A549 (cell line): ENCODE data around the gene SMARCA1. TPM values are rescaled to one million over a fixed set of nuclear protein-coding genes. Genes with fewer than 3 reads are reported as not detected.
A peak's percentile ranks its signal among the peaks of the same experiment; 100 is the strongest.
"Not testable (repeated sequence)": the region's sequence is repeated elsewhere in the genome, so short reads cannot be mapped to it uniquely, and the experiment has no call there.

Experiments
- ATAC-seq, 2 experiments: fragments of 200-7000 bp in 1 of 2; fragments of >200 bp in 1 of 2; cut with Nextera tagmentation in 1 of 2; cut with Tn5 transposase in 1 of 2; 3 replicates each; pipeline versions ENCODE4 v1.8.0 to v1.9.1; 2018 to 2020; ENCODE audit warnings: mild to moderate bottlenecking in 1 of 2, moderate library complexity in 1 of 2
- CTCF ChIA-PET: fragments of 300-600 bp; sonication (Branson Sonifier 250); formaldehyde crosslinking; extraction: SDS; loops from one replicate; lab custom pipeline; 2021; ENCODE audit warnings: antibody characterized with exemption, inconsistent platforms; lab: Yijun Ruan, JAX
- POLR2A ChIA-PET: fragments of 350-600 bp; formaldehyde crosslinking; extraction: SDS; loops from one replicate; lab custom pipeline; 2021; ENCODE audit warnings: antibody characterized with exemption, inconsistent platforms; lab: Yijun Ruan, JAX
- DNase-seq, 2 experiments: peaks; one replicate each; pipeline versions ENCODE4 v3.0.0 to v3.0.0-alpha.2; 2011 to 2016; ENCODE audit warnings: low read depth in 1 of 2, low spot score in 1 of 2
- FAIRE-seq: peaks from 2 replicates; lab custom pipeline; 2011; peaks lifted over from hg19 to GRCh38; lab: Jason Lieb, UNC
- H3K27ac ChIP-seq, 2 experiments: fragments of >200 bp; sonication (Bioruptor Twin); formaldehyde crosslinking; 3 replicates each; pipeline ENCODE4 v1.5.1; 2016 to 2017
- H3K4me1 ChIP-seq: fragments of >200 bp; sonication (Bioruptor Twin); formaldehyde crosslinking; 3 replicates; pipeline ENCODE4 v1.6.1; 2016
- H3K4me2 ChIP-seq: fragments of >200 bp; sonication (Bioruptor Twin); formaldehyde crosslinking; 3 replicates; pipeline ENCODE4 v1.6.1; 2016
- H3K4me3 ChIP-seq: fragments of >200 bp; sonication (Bioruptor Twin); formaldehyde crosslinking; 3 replicates; pipeline ENCODE4 v1.5.1; 2016
- H3K9me3 ChIP-seq: fragments of >200 bp; sonication (Bioruptor Twin); formaldehyde crosslinking; 3 replicates; pipeline ENCODE4 v1.6.1; 2016
- CBX8 ChIP-seq: fragments of 200-600 bp; sonication (generic); IDR thresholded peaks from 2 replicates; pipeline ENCODE4 v1.6.1; 2016
- CEBPB ChIP-seq, 2 experiments: fragments of >200 bp in 1 of 2; sonication (Bioruptor Twin) in 1 of 2; formaldehyde crosslinking in 1 of 2; IDR thresholded peaks; 2 replicates each; pipeline ENCODE4 v1.6.1; 2012 to 2016
- EHF ChIP-seq: fragments of 250-450 bp; sonication (Bioruptor Pico); IDR thresholded peaks from 2 replicates; pipeline ENCODE4 v1.5.0; 2020; ENCODE audit warnings: mild to moderate bottlenecking
- HDAC2 ChIP-seq: fragments of 200-600 bp; sonication (generic); IDR thresholded peaks from 2 replicates; pipeline ENCODE4 v1.6.1; 2016
- HOXB13 ChIP-seq: fragments of 250-450 bp; sonication (Bioruptor Pico); IDR thresholded peaks from 2 replicates; pipeline ENCODE4 v1.5.0; 2020; ENCODE audit warnings: low read depth, mild to moderate bottlenecking, moderate library complexity
- JUNB ChIP-seq: fragments of >200 bp; sonication (Bioruptor Twin); formaldehyde crosslinking; IDR thresholded peaks from 2 replicates; pipeline ENCODE4 v1.6.1; 2016
- KDM1A ChIP-seq: fragments of 200-600 bp; sonication (generic); IDR thresholded peaks from 2 replicates; pipeline ENCODE4 v1.6.1; 2016; ENCODE audit warnings: low read depth, mild to moderate bottlenecking
- MAX ChIP-seq: IDR thresholded peaks from 2 replicates; pipeline ENCODE4 v1.6.1; 2012
- NPAS2 ChIP-seq: fragments of 250-450 bp; sonication (Bioruptor Pico); IDR thresholded peaks from 2 replicates; pipeline ENCODE4 v1.8.0; 2022; ENCODE audit warnings: mild to moderate bottlenecking, moderate library complexity, borderline replicate concordance
- NR3C1 ChIP-seq: fragments of >200 bp; sonication (Bioruptor Twin); formaldehyde crosslinking; IDR thresholded peaks from 3 replicates; pipeline ENCODE4 v1.6.1; 2017
- POLR2A ChIP-seq: IDR thresholded peaks from 2 replicates; pipeline ENCODE4 v1.6.1; 2012; ENCODE audit warnings: mild to moderate bottlenecking, low read length
- RARB ChIP-seq: fragments of 250-450 bp; sonication (Bioruptor Pico); IDR thresholded peaks from 2 replicates; pipeline ENCODE4 v1.8.0; 2021; ENCODE audit warnings: mild to moderate bottlenecking, moderate library complexity
- RFX5 ChIP-seq: fragments of 450-650 bp; IDR thresholded peaks from 2 replicates; pipeline ENCODE4 v1.7.1; 2014; ENCODE audit warnings: antibody characterized with exemption, mild to moderate bottlenecking, moderate library complexity
- SREBF2 ChIP-seq: fragments of 450-650 bp; IDR thresholded peaks from 2 replicates; pipeline ENCODE4 v1.6.1; 2014; ENCODE audit warnings: mild to moderate bottlenecking, moderate library complexity
- ZC3H11A ChIP-seq: fragments of 450-650 bp; IDR thresholded peaks from 2 replicates; pipeline ENCODE4 v1.6.1; 2014; ENCODE audit warnings: antibody characterized with exemption, mild to moderate bottlenecking
- WGBS: methylation state at CpG from one replicate; pipeline ENCODE4 v1.1.6; 2017; ENCODE audit errors: missing lambda C conversion rate; 5-methylcytosine and 5-hydroxymethylcytosine counted together
- polyA plus RNA-seq, 4 experiments: library from polyadenylated mRNA; depleted of rRNA in 3 of 4; stranded (reverse); fragments of >200 nt; fragmentation: RNase III in 1 of 4; extraction: RNeasy Plus Mini Kit Qiagen cat#74134 plus additional on column Dnase treatment in 1 of 4; gene quantifications; 2 replicates in 3 of 4; 3 replicates in 1 of 4; pipeline ENCODE4 v1.2.3, GENCODE V29; 2011 to 2017
- TF ChIP-seq, protein P1 (sequence below): fragments of 250-450 bp; sonication (Bioruptor Pico); IDR thresholded peaks from 2 replicates; pipeline ENCODE4 v1.5.0; 2020; ENCODE audit warnings: low read depth, mild to moderate bottlenecking, moderate library complexity
- TF ChIP-seq, protein P2 (sequence below): fragments of 200-600 bp; sonication (generic); IDR thresholded peaks from 2 replicates; pipeline ENCODE4 v1.6.1; 2016; ENCODE audit warnings: antibody characterized with exemption, mild to moderate bottlenecking, moderate library complexity

Gene SMARCA1
- polyA plus RNA-seq, 2 of the 4 experiments (the other 2 are of a cell fraction): 72.4 to 77.2 TPM

DNA sequence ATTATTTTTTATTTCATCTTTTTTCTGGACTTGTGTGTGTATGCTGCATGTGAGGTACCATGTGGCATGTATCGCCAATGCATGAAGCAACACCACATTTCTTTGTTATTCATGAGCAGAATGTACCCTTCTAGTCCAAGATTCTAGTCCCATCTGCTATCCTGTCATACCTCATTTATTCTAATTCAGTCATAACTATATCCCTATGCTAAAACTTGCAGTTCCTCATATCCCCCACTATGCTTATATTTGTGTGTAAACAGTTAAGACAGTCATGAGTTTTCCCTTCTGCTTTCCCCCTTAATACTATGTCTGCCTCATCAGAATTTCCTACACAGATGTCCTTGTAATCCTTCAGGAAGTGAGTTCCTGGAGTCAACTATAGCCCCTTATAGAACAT is 36.5 kb upstream of the SMARCA1 start:
- H3K4me2 ChIP-seq: no peak overlapping the region
- POLR2A ChIA-PET: no interaction called here
- H3K4me1 ChIP-seq: no peaks in the 10 kb centered on the region
- peak; percentile 56 to 65; a peak in 3 of 6 replicates for ATAC-seq
- TF ChIP-seq RFX5 (no peak), HDAC2 (no peak), CBX8 (no peak)
- no peak for DNase-seq
- FAIRE-seq: no peak
- H3K4me3 ChIP-seq: no peak overlapping the region
- no peaks in the 10 kb centered on the region for H3K9me3 ChIP-seq
- H3K27ac ChIP-seq: no peak overlapping the region
- CTCF ChIA-PET: no interaction called here
- 89% methylated on average over 1 of the region's 1 CpG for WGBS

DNA sequence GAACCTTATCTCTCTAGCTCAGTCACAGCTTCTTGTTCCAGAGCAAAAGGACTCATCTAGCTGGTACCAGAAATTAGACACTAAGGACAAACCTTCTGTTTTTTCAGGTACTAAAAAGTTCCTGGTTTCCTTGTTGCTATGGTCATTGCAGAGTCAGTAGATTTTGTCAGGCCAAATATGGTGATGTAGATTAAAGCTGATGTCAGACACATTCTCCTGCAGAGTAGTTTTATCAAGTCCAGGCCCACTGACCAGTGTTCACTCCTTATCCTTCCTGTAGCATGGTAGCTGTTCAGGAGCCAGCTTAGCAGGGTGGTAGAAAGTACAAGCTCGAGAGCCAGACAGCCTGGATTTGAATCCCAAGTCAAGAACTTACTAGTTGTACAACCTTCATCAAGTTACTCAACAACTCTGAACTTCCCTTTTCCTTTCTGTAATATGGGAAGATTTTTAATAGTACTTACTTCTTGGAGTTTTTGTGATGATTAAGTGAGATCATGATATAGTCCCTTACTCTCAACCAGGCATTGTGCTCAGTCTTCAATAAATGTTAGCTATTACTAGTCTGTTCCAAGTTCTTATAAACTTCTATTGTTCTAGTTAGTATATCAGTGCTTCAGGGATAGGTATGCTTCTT is 34.7 kb upstream of the SMARCA1 start:
- ATAC-seq (no peak), DNase-seq (no peak), FAIRE-seq (no peak)
- H3K4me2 ChIP-seq: no peak overlapping the region
- POLR2A ChIA-PET: no interaction called here
- 80% methylated on average over 1 of the region's 1 CpG for WGBS
- CTCF ChIA-PET: interaction anchor here (1.0 kb wide), 1 partner anchor 18 kb away, joined by 3 read pairs; the partner anchor contains the start of gene OCRL
- TF ChIP-seq POLR2A (no peak), ZC3H11A (no peak), NPAS2 (CRISPR knock-in tag) (no peak), JUNB (no peak)
- H3K9me3 ChIP-seq: no peaks in the 10 kb centered on the region
- H3K4me3 ChIP-seq: no peak overlapping the region
- no peaks in the 10 kb centered on the region for H3K4me1 ChIP-seq
- no peak overlapping the region for H3K27ac ChIP-seq

DNA sequence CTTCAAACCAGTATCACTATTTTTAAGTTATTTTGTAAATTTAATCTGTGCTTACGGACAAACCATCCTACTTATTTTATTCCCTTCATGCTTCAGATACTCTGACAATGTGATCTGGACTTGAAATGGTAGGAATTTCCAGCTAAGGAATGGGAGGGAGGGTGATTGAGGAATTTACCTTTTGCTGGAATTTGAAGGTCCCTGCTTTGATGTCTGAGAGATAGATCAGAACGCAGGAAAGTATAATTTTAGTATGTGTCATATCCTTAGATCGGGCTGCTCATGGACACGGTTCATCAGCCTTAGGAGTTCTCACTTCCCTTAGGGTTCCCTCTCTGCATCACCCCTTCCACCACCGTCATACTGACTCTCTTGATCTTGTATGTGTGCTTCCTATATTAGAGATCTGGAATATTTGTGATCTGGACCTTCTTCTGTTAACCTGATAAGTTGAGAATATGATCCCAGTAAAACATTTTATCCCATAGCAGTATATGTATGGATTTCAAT is 33.6 kb upstream of the SMARCA1 start:
- TF ChIP-seq MAX (no peak), JUNB (no peak), RARB (CRISPR knock-in tag) (no peak), HOXB13 (CRISPR knock-in tag) (no peak), SREBF2 (no peak), CEBPB (IDR thresholded peaks at IDR 0.05) (no peak), KDM1A (no peak), EHF (CRISPR knock-in tag) (no peak), NR3C1 (no peak)
- TF ChIP-seq, protein P1, sequence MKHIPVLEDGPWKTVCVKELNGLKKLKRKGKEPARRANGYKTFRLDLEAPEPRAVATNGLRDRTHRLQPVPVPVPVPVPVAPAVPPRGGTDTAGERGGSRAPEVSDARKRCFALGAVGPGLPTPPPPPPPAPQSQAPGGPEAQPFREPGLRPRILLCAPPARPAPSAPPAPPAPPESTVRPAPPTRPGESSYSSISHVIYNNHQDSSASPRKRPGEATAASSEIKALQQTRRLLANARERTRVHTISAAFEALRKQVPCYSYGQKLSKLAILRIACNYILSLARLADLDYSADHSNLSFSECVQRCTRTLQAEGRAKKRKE (CRISPR knock-in tag): no peak
- TF ChIP-seq, protein P2, sequence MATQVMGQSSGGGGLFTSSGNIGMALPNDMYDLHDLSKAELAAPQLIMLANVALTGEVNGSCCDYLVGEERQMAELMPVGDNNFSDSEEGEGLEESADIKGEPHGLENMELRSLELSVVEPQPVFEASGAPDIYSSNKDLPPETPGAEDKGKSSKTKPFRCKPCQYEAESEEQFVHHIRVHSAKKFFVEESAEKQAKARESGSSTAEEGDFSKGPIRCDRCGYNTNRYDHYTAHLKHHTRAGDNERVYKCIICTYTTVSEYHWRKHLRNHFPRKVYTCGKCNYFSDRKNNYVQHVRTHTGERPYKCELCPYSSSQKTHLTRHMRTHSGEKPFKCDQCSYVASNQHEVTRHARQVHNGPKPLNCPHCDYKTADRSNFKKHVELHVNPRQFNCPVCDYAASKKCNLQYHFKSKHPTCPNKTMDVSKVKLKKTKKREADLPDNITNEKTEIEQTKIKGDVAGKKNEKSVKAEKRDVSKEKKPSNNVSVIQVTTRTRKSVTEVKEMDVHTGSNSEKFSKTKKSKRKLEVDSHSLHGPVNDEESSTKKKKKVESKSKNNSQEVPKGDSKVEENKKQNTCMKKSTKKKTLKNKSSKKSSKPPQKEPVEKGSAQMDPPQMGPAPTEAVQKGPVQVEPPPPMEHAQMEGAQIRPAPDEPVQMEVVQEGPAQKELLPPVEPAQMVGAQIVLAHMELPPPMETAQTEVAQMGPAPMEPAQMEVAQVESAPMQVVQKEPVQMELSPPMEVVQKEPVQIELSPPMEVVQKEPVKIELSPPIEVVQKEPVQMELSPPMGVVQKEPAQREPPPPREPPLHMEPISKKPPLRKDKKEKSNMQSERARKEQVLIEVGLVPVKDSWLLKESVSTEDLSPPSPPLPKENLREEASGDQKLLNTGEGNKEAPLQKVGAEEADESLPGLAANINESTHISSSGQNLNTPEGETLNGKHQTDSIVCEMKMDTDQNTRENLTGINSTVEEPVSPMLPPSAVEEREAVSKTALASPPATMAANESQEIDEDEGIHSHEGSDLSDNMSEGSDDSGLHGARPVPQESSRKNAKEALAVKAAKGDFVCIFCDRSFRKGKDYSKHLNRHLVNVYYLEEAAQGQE: no peak
- H3K4me2 ChIP-seq: no peak overlapping the region
- no peaks in the 10 kb centered on the region for H3K9me3 ChIP-seq
- FAIRE-seq (no peak), DNase-seq (no peak), ATAC-seq (no peak)
- no peaks in the 10 kb centered on the region for H3K4me1 ChIP-seq
- CTCF ChIA-PET: interaction anchor here (1.1 kb wide), 1 partner anchor 23 kb away, joined by 3 read pairs; no protein-coding TSS in a partner anchor
- POLR2A ChIA-PET: no interaction called here
- no peak overlapping the region for H3K27ac ChIP-seq
- H3K4me3 ChIP-seq: no peak overlapping the region
- 94% methylated on average over 5 of the region's 5 CpGs for WGBS

- CTCF ChIA-PET, FAIRE-seq, POLR2A ChIA-PET, H3K27ac ChIP-seq, H3K9me3 ChIP-seq, ATAC-seq, H3K4me1 ChIP-seq, H3K4me2 ChIP-seq, H3K4me3 ChIP-seq: not testable (repeated sequence)
- peak; percentile 83 for TF ChIP-seq ZC3H11A
- 95% methylated on average over 8 of the region's 8 CpGs for WGBS
- peak in 1 of 2 experiments; percentile 13 for DNase-seq
These were observed 31.5 kb upstream of the SMARCA1 start for GRCh38 chrX:129554816-129555215.
